ENCODE results near the gene ANKRD33B. TPM values are rescaled to one million over a fixed set of nuclear protein-coding genes. Genes with fewer than 3 reads are reported as not detected.

ANKRD33B gene
- total RNA-seq, 4 donors from 2014 or later, result 0.57 to 6.5 (median 1.7) TPM

- Histone ChIP-seq H3K27me3 (peaks cover 0 to 47% (median 9%) of the 10 kb centered on the region in 4 donors), H3K9me3 (no peaks in the 10 kb centered on the region), H3K4me3 (peak overlapping the region; percentile 48 to 81 (median 58)), H3K36me3 (no peaks in the 10 kb centered on the region), H3K4me1 (peaks cover 21 to 62% (median 31%) of the 10 kb centered on the region in 3 donors), H3K27ac (peak overlapping the region; percentile 67 to 86 (median 80))
- WGBS, 2 donors, result no CpG with 5 or more reads among the region's 76 CpGs
- DNase-seq, result no peak
- intact Hi-C loops (cut with DNase I), result loop anchor here (10.0 kb wide), 1 partner anchor 61 kb away; no protein-coding TSS in a partner anchor
- no peak for TF ChIP-seq CTCF (IDR thresholded peaks at IDR 0.05)
- TF ChIP-seq POLR2A (IDR thresholded peaks at IDR 0.05), result no peak
Observed at GRCh38 chr5:10563110-10563944, 543 bp upstream of the ANKRD33B start.

- no peak for TF ChIP-seq POLR2A (IDR thresholded peaks at IDR 0.05)
- TF ChIP-seq CTCF (IDR thresholded peaks at IDR 0.05), result no peak
- no peak for DNase-seq
- H3K9me3 ChIP-seq, result no peaks in the 10 kb centered on the region
- H3K36me3 ChIP-seq, result no peaks in the 10 kb centered on the region
- peak overlapping the region; percentile 48 to 81 (median 58) for H3K4me3 ChIP-seq
- H3K4me1 ChIP-seq, result peaks cover 24 to 71% (median 42%) of the 10 kb centered on the region in 3 donors
- intact Hi-C loops (cut with DNase I), result loop anchor here (10.0 kb wide), 1 partner anchor 60 kb away; no protein-coding TSS in a partner anchor
- peak overlapping the region; percentile 67 to 86 (median 80) for H3K27ac ChIP-seq
- WGBS, 2 donors, result 7 to 15% methylated on average over 6 to 10 of the region's 61 CpGs
- H3K27me3 ChIP-seq, result peaks cover 0 to 47% (median 9%) of the 10 kb centered on the region in 4 donors
Observed at GRCh38 chr5:10564838-10565784, 1.2 kb downstream of the ANKRD33B start.

GRCh38 chr5:10565785-10566542 lies 2.1 kb downstream of the ANKRD33B start:
- H3K4me3 ChIP-seq, result peak overlapping the region in 3 of 4 donors; percentile 58 to 81 (median 59)
- peaks cover 24 to 71% (median 42%) of the 10 kb centered on the region in 3 donors for H3K4me1 ChIP-seq
- H3K36me3 ChIP-seq, result no peaks in the 10 kb centered on the region
- H3K27ac ChIP-seq, result peak overlapping the region; percentile 36 to 84 (median 77)
- H3K9me3 ChIP-seq, result no peaks in the 10 kb centered on the region
- intact Hi-C loops (cut with DNase I), result loop anchor here (10.0 kb wide), 1 partner anchor 59 kb away; no protein-coding TSS in a partner anchor
- no peak for TF ChIP-seq POLR2A (IDR thresholded peaks at IDR 0.05)
- TF ChIP-seq CTCF (IDR thresholded peaks at IDR 0.05), result no peak
- no peak for DNase-seq
- 49 to 55% methylated on average over 7 to 10 of the region's 11 CpGs for WGBS, 2 donors
- H3K27me3 ChIP-seq, result peaks cover 0 to 47% (median 9%) of the 10 kb centered on the region in 4 donors

- Histone ChIP-seq H3K27me3 (peaks cover 0 to 47% (median 9%) of the 10 kb centered on the region in 4 donors), H3K36me3 (no peaks in the 10 kb centered on the region), H3K4me3 (peak overlapping the region in 3 of 4 donors; percentile 58 to 81 (median 59)), H3K9me3 (no peaks in the 10 kb centered on the region), H3K4me1 (peaks cover 24 to 71% (median 42%) of the 10 kb centered on the region in 3 donors), H3K27ac (peak overlapping the region; percentile 36 to 84 (median 77))
- WGBS, 2 donors, result 54 to 59% methylated on average over 7 to 8 of the region's 8 CpGs
- intact Hi-C loops (cut with DNase I), result loop anchor here (10.0 kb wide), 1 partner anchor 58 kb away; no protein-coding TSS in a partner anchor
- DNase-seq, result no peak
- no peak for TF ChIP-seq CTCF (IDR thresholded peaks at IDR 0.05)
- TF ChIP-seq POLR2A (IDR thresholded peaks at IDR 0.05), result no peak
Observed at GRCh38 chr5:10566543-10567068, 2.7 kb downstream of the ANKRD33B start.

All from esophagus squamous epithelium (tissue), 5 donors.